ENCODE measurements around the gene C18orf63.
"Not testable (repeated sequence)": the region's sequence is repeated elsewhere in the genome, so short reads cannot be mapped to it uniquely, and the experiment has no call there.

C18orf63 gene

DNA sequence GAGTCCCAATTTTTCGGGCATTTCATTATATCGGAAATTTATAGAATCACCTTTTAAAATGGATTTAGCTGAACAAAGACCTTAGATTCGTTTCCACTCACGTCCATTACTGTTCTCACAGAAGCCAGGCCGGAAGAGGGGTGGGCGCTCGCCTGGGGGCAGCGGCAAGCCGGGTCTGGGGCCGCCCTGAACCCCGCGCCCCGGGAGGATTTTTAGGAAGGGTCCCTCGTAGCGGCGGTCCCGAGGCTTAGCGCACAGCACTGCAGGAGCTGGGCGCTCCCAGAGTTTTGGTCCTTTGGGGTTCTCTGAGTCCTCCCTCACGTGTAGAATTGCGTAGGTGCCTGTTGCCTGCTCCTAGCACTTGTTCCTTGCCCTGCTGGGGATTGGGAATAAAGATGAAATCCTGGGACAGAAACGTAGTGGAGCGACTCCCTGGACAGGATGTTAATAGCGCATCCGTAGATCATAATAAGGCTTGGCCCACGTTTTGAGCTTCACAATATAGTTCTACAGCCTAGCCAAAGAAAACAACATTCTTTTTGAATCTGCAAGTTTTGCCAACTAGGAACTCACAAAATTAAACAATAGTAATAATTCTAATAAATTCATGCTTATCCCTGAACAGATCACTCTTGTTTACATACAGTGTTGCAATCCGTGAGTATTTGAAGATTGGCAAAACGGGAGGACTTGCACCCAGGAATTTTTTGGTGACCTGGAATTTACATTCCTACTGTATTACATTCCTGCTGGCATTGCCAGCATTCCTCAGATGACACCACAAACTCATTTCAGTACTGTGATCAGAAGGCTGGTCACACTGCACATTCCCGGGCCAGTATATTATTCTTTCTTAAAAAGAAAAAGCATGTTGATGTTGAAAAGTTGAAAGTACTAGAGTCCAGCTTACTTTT lies 875 bp downstream of the C18orf63 start:
- Mint-ChIP-seq H3K36me3 (ENCODE audit: insufficient read depth) (no peaks in the 10 kb centered on the region), H3K4me3 (no peak overlapping the region), H3K4me1 (ENCODE audit: low read depth in 2 of 2) (no peaks in the 10 kb centered on the region), H3K9me3 (no peaks in the 10 kb centered on the region), H3K27me3 (peaks cover 25% of the 10 kb centered on the region in 2 donors), H3K27ac (no peak overlapping the region)
- ATAC-seq (replicated peaks) (no peak), DNase-seq (no peak)

GRCh38 chr18:74326231-74326630 lies 10.6 kb downstream of the C18orf63 start:
- no peaks in the 10 kb centered on the region for H3K4me1 Mint-ChIP-seq (ENCODE audit: low read depth in 2 of 2)
- DNase-seq (no peak), ATAC-seq (replicated peaks) (no peak)
- H3K4me3 Mint-ChIP-seq = no peak overlapping the region
- H3K27me3 Mint-ChIP-seq = peaks cover 17 to 26% of the 10 kb centered on the region in 2 donors
- H3K36me3 Mint-ChIP-seq (ENCODE audit: insufficient read depth) = no peaks in the 10 kb centered on the region
- H3K27ac Mint-ChIP-seq = no peak overlapping the region
- no peaks in the 10 kb centered on the region for H3K9me3 Mint-ChIP-seq

GRCh38 chr18:74326791-74327190 lies 11.2 kb downstream of the C18orf63 start:
- DNase-seq; H3K36me3 Mint-ChIP-seq (ENCODE audit: insufficient read depth); H3K4me1 Mint-ChIP-seq (ENCODE audit: low read depth in 2 of 2); H3K9me3 Mint-ChIP-seq; ATAC-seq (replicated peaks); H3K4me3 Mint-ChIP-seq; H3K27ac Mint-ChIP-seq: not testable (repeated sequence)
- H3K27me3 Mint-ChIP-seq = peaks cover 14 to 25% of the 10 kb centered on the region in 2 donors

DNA sequence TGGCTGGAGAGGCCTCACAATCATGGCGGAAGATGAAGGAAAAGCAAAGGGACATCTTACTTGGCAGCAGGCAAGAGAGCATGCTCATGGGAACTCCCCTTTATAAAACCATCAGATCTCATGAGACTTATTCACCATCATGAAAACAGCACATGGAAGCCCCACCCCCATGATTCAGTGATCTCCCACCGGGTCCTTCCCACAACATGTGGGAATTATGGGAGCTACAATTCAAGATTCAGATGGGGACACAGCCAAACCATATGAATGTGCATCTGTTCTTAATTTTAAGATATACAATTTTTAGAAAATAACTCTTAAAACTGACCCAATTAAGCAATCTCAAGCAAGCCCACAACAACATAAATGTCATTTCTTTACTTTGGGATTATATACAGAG lies 12.6 kb downstream of the C18orf63 start:
- Mint-ChIP-seq H3K4me3 (no peak overlapping the region), H3K27me3 (peaks cover 12 to 32% of the 10 kb centered on the region in 2 donors), H3K4me1 (ENCODE audit: low read depth in 2 of 2) (no peaks in the 10 kb centered on the region), H3K27ac (no peak overlapping the region), H3K9me3 (no peaks in the 10 kb centered on the region), H3K36me3 (ENCODE audit: insufficient read depth) (no peaks in the 10 kb centered on the region)
- no peak for ATAC-seq (replicated peaks)
- DNase-seq = no peak

GRCh38 chr18:74329688-74330205 lies 14.1 kb downstream of the C18orf63 start:
- no peaks in the 10 kb centered on the region for H3K9me3 Mint-ChIP-seq
- peaks cover 12 to 32% of the 10 kb centered on the region in 2 donors for H3K27me3 Mint-ChIP-seq
- H3K4me1 Mint-ChIP-seq (ENCODE audit: low read depth in 2 of 2) = no peaks in the 10 kb centered on the region
- H3K36me3 Mint-ChIP-seq (ENCODE audit: insufficient read depth) = no peaks in the 10 kb centered on the region
- DNase-seq (no peak), ATAC-seq (replicated peaks) (no peak)
- H3K27ac Mint-ChIP-seq = no peak overlapping the region
- no peak overlapping the region for H3K4me3 Mint-ChIP-seq

DNA sequence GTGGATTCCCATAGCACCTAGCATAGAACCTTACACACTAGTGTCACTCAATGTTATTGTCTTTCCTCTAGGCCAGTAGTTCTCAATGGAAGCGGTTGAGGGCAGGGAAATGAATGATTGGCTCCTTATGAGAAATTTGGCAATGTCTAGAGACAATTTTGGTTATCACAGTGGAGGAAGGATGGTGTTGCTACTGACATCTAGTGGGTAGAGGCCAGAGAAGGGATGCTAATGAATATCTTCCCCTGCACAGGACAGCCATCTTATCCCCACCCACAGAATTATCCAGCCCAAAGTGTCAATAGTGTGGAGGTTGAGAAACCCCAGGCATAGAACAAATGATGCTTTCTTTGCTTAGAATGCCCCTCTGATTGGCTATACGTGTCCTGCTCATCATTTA lies 15.8 kb downstream of the C18orf63 start:
- no peak overlapping the region for H3K27ac Mint-ChIP-seq
- ATAC-seq (replicated peaks) = peak; percentile 37
- no peak overlapping the region for H3K4me3 Mint-ChIP-seq
- no peak for DNase-seq
- no peaks in the 10 kb centered on the region for H3K4me1 Mint-ChIP-seq (ENCODE audit: low read depth in 2 of 2)
- peaks cover 12 to 28% of the 10 kb centered on the region in 2 donors for H3K27me3 Mint-ChIP-seq
- no peaks in the 10 kb centered on the region for H3K36me3 Mint-ChIP-seq (ENCODE audit: insufficient read depth)
- H3K9me3 Mint-ChIP-seq = no peaks in the 10 kb centered on the region

GRCh38 chr18:74333091-74333490 lies 17.5 kb downstream of the C18orf63 start:
- no peaks in the 10 kb centered on the region for H3K36me3 Mint-ChIP-seq (ENCODE audit: insufficient read depth)
- no peaks in the 10 kb centered on the region for H3K9me3 Mint-ChIP-seq
- ATAC-seq (replicated peaks) (no peak), DNase-seq (no peak)
- peaks cover 20 to 30% of the 10 kb centered on the region in 2 donors for H3K27me3 Mint-ChIP-seq
- H3K4me3 Mint-ChIP-seq = no peak overlapping the region
- no peak overlapping the region for H3K27ac Mint-ChIP-seq
- no peaks in the 10 kb centered on the region for H3K4me1 Mint-ChIP-seq (ENCODE audit: low read depth in 2 of 2)

- Mint-ChIP-seq H3K4me1 (ENCODE audit: low read depth in 2 of 2) (no peaks in the 10 kb centered on the region), H3K27ac (no peak overlapping the region), H3K27me3 (peaks cover 20 to 30% of the 10 kb centered on the region in 2 donors), H3K36me3 (ENCODE audit: insufficient read depth) (no peaks in the 10 kb centered on the region), H3K9me3 (no peaks in the 10 kb centered on the region), H3K4me3 (no peak overlapping the region)
- DNase-seq = no peak
- ATAC-seq (replicated peaks) = no peak
These were observed 18.7 kb downstream of the C18orf63 start for GRCh38 chr18:74334242-74334893.

DNA sequence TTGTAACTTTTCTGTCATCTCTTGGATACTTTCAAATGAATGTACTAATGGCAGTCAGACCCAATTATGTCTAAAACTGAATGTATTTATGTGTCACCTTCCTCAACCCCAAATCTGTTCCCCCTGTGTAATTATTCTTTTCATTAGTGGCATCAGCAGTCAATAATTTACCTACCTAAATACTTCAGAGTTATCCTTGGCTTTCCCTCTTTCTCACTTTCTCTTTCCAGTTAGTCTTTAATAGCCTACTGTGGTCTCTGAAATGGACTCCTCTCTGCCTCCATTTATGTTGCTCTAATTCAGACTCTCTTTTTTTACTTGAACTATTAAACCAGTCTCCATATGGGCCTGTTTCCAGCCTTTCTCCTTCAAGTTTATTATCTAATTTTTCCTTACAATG lies 21.0 kb downstream of the C18orf63 start:
- Mint-ChIP-seq H3K27ac (no peak overlapping the region), H3K36me3 (ENCODE audit: insufficient read depth) (no peaks in the 10 kb centered on the region), H3K4me3 (no peak overlapping the region), H3K27me3 (peaks cover 17 to 34% of the 10 kb centered on the region in 2 donors), H3K4me1 (ENCODE audit: low read depth in 2 of 2) (no peaks in the 10 kb centered on the region), H3K9me3 (no peaks in the 10 kb centered on the region)
- ATAC-seq (replicated peaks) (no peak), DNase-seq (no peak)

DNA sequence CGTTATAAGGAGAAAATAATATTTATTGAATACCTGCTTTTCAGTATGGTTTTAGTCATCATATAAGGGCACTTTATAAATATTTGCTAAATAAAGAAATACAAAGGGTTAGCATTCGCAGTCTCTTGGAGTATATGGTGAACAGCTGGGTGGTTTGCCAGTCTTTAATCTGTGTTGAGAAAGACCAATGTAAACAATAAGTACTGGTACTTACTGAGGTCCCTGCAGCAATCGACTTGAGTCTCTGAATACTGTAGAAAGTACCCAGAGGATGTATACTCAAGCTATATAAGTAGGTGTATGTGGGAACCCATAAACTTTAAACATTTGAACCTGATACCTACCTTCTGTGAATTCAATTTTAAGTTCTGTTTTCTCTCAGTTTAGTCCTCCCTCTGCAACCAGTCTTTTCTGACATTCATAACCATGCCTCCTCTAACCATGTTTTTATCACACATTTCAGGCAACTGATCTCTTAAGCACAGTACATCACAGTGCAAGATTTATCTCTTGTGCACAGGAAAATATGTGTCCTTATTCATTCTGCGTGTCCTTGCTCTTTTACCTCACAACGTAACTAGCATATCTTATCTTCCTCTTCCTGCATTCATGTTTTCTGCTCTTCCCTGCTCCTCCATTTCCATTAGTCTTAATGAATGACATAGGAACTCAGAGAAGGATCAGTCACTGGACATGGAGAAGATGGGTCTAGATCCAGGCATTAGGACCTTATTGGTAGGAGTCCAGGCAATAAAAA lies 21.7 kb downstream of the C18orf63 start:
- Mint-ChIP-seq H3K4me1 (ENCODE audit: low read depth in 2 of 2) (peaks cover 0 to 1% of the 10 kb centered on the region in 2 donors), H3K4me3 (no peak overlapping the region), H3K9me3 (no peaks in the 10 kb centered on the region), H3K27ac (no peak overlapping the region), H3K27me3 (peaks cover 17 to 31% of the 10 kb centered on the region in 2 donors), H3K36me3 (ENCODE audit: insufficient read depth) (no peaks in the 10 kb centered on the region)
- DNase-seq (no peak), ATAC-seq (replicated peaks) (no peak)

- Mint-ChIP-seq H3K36me3 (ENCODE audit: insufficient read depth) (no peaks in the 10 kb centered on the region), H3K9me3 (no peaks in the 10 kb centered on the region), H3K4me1 (ENCODE audit: low read depth in 2 of 2) (peaks cover 0 to 2% of the 10 kb centered on the region in 2 donors), H3K27ac (no peak overlapping the region), H3K4me3 (no peak overlapping the region), H3K27me3 (peaks cover 17 to 26% of the 10 kb centered on the region in 2 donors)
- ATAC-seq (replicated peaks) (no peak), DNase-seq (no peak)
These were observed 22.3 kb downstream of the C18orf63 start for GRCh38 chr18:74337912-74338309.

- Mint-ChIP-seq H3K4me3 (no peak overlapping the region), H3K27me3 (peaks cover 14 to 21% of the 10 kb centered on the region in 2 donors), H3K9me3 (no peaks in the 10 kb centered on the region), H3K4me1 (ENCODE audit: low read depth in 2 of 2) (peaks cover 0 to 2% of the 10 kb centered on the region in 2 donors), H3K36me3 (ENCODE audit: insufficient read depth) (no peaks in the 10 kb centered on the region), H3K27ac (no peak overlapping the region)
- DNase-seq = peak; percentile 17 to 22 (median 21)
- ATAC-seq (replicated peaks) = no peak
These were observed 26.9 kb downstream of the C18orf63 start for GRCh38 chr18:74342416-74343043.

DNA sequence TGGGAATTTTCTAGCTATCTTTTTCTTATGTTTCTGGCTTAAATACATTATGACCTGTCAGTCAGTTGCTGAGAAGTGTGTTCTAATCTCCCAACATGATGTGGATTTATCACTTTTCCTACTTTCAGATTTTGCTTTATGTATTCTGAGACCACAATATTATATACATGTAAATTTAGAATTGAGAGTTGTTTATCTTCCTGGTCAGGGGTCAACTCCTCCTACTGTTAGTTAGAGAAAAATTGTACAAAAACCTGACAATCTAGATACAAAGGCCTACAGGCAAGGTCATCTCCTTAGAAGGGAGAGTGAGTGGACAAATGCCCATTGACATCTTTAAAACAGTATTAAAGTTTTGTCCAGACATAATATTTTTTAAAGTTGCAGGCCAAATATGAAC lies 30.6 kb downstream of the C18orf63 start:
- ATAC-seq (replicated peaks) = no peak
- Mint-ChIP-seq H3K27ac (no peak overlapping the region), H3K4me3 (no peak overlapping the region), H3K36me3 (ENCODE audit: insufficient read depth) (no peaks in the 10 kb centered on the region), H3K27me3 (peaks cover 6 to 11% of the 10 kb centered on the region in 2 donors), H3K4me1 (ENCODE audit: low read depth in 2 of 2) (peaks cover 0 to 2% of the 10 kb centered on the region in 2 donors), H3K9me3 (no peaks in the 10 kb centered on the region)
- DNase-seq = no peak

Data from effector memory CD8-positive, alpha-beta T cell (primary cell).